HuH-7.5 (cell line): ENCODE data around the gene SLC8A2.

Experiments
- DNase-seq: peaks from one replicate; pipeline ENCODE4 v3.0.0; 2011; ENCODE audit warnings: low spot score

Gene SLC8A2

DNA sequence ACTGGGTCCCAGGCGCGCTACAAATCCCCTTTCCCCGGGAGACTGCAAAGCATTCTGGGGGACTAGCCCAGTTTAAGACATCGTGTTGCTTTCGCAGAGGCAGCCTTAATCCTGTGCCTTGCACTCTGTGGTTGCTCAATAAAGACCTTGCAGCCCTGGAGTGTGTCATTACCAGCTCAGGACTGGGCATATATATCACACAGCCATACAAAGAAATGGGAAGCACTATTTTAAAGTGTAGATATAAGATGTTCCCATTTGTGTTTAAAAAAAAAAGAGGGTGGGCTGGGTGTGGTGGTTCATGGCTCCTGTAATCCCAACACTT is 32.1 kb upstream of the SLC8A2 start:
- no peak for DNase-seq

DNA sequence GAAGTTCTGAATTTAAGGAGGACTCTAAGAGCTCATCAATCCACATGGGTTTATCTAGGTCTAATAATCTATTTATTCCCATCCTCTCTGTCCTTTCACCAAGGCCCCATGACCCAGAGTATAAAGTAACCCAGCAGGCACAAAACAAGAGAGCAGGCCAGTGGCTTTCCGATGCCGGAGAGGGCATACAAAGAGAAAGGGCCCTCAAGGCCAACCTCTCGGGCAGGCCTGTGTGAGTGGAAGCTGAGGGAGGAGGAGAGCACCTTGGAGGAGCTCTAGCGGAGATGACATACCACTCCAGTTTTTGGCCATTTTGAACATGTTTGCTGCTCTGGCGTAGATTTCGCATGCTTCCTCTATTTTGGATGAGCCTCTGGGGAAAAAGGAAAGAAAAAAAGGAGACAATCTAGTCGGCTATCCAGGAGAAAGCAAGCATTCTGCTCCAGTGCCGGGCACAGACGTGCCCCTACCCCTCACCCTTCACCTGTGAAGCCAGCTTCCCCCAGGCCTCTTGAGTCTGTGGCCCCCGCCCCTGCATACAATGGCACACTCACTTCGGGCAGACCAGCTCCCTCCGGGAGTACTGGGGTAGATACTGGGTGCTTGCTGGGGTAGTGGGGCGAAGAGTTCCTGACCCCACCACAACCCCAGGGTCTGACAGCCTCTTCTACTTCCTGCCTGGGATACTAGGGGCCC is 31.6 kb upstream of the SLC8A2 start:
- no peak for DNase-seq

DNA sequence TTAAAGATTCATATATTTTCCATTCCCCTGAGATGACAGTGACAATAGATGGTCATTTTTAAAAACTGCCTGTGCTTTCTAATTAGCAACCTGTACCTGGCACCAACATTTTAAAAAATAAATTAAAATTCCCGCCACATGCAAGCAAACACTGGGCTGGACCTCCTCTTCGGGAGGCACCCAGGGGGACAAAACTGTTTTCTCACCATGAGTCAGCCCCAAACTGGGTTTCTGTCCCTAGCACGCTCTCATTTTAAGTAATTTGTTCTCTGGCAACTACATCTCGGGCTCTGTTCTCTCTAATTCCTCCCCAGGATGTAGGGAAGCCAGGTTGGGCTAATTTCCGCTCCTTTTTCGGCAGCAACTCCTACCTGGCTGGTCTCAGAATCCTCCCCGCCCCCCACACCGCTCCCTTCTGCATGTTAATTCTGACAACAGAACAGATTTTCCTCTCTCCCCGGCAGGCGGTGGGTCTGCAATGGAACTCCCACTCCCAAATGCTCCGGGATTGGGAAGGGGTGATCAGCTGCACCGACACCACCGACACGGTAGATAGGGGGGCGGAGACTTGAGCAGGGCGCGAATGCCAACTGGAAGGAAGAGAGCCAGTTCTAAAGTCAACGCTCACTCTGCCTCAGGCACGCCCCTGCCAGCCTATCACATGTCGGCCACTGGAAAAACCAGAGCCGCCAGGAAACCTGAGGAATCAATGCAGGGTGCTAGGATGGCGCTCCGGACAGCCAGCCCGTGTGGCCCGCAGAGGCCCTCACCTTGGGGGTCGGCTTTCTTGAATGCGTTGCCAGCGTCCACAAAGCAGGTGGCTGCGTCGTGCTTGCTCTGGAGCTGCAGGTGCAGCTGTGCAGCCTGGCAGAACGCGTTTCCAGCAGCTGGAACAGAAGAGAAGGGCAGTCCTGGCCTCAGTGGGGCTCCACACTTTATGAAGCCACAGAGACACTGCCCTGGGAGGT is 28.5 kb upstream of the SLC8A2 start:
- no peak for DNase-seq

DNA sequence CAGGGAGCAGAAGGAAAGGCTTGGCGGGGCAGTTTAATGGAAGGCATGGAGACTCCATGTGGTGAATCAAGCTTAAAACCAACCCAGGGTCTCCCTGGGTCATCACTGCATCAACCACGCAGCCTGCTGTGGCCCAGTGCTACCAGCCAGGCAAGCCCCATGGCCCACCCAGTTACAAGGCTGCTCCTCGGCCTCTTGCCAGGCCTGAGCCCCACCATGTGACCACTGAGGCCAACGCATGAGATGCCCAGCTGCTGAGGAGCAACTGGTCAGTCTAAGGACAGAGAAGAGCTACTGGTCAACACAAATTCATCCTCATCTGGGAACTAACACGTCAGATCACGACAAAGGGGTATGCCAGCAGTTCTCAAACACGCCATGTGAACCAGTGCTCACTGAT is 27.7 kb upstream of the SLC8A2 start:
- no peak for DNase-seq

- no peak for DNase-seq
Observed at GRCh38 chr19:47498561-47498960, 26.9 kb upstream of the SLC8A2 start.

- DNase-seq, result no peak
Observed at GRCh38 chr19:47497821-47498520, 26.3 kb upstream of the SLC8A2 start.

- DNase-seq, result no peak
Observed at GRCh38 chr19:47497050-47497766, 25.5 kb upstream of the SLC8A2 start.

DNA sequence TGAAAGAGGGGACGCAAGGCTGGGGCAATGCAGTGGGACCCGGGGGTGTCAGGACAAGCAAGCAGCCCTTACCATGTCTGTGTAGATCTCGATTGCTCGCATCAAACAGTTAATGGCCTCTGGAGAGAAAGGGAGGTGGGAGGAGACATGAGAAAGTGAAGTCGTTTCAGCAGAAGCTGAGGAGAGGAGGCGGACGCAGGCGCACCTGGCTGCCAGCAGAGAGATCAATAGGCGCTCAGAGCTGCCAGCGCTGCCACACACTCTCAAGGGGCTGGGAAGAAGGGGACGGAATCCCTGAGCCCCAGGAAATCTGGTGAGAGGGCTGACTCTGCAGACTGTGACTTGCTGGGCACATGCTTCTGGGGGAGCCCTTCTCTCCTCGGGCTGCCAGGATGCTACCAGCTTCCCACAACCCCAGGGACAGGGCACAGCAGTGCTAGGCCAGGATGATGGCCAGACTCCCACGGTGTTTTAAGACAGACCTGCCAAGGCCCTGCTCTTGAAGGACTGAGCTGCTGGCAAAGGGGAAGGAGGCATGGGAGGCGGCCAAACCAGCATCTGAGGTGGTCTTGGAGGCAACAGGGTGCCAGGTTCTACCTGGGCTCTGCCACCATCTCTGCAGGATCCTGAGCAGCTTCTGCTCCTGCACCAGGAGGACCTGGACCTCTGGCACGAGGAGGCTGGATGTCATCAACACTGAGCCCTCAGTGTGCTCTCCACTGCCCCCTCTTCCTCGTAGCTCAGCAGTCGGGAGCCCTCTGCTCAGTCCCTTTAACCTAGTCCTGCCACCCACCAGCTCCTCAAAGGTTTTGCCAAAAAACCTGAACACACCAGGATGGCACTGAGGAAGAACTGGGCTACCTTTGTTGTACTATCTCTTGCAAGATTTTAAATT is 24.0 kb upstream of the SLC8A2 start:
- no peak for DNase-seq

GRCh38 chr19:47494729-47495128 is 23.0 kb upstream of the SLC8A2 start:
- DNase-seq, result no peak

GRCh38 chr19:47494211-47494547 is 22.5 kb upstream of the SLC8A2 start:
- no peak for DNase-seq

DNA sequence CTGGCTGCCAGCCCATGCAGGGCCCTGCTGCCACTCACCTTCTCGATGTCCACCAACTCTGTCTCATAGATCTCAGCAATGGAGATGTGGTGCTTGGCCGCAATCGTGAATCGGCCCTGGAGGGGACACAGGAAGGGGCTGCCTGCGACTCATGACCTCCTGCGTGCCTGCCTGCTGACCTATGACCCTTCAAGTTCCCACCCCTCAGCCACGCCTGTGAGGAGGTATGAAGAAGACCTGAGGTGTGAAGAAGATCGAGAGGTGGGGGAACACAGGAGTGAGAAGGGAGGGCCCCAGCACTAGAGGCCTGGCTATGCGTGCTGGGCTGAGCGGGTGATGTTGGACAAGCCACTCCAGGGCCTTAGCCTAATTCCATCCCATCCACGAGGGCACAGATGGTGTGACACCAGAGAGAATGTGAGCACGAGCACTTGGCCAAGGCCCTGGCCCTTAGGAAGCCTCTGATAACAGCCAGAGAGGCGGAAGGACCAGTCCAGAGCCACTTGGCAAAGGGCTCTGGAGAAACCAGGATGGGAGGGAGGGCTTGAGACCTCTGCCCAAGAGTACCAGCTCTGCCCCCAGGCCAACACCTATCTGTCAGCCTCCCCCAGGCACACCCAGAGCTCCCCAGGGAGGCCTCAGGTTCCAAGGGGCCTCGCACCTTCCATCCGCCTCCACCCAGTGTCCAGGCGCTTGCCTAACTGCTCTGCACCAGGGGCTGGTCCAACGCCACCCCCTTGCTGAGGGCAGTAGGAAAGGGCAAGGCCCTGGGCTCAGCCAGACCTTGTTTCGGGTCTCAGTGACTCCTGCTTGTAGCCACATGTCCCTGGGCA is 21.9 kb upstream of the SLC8A2 start:
- DNase-seq, result no peak

DNA sequence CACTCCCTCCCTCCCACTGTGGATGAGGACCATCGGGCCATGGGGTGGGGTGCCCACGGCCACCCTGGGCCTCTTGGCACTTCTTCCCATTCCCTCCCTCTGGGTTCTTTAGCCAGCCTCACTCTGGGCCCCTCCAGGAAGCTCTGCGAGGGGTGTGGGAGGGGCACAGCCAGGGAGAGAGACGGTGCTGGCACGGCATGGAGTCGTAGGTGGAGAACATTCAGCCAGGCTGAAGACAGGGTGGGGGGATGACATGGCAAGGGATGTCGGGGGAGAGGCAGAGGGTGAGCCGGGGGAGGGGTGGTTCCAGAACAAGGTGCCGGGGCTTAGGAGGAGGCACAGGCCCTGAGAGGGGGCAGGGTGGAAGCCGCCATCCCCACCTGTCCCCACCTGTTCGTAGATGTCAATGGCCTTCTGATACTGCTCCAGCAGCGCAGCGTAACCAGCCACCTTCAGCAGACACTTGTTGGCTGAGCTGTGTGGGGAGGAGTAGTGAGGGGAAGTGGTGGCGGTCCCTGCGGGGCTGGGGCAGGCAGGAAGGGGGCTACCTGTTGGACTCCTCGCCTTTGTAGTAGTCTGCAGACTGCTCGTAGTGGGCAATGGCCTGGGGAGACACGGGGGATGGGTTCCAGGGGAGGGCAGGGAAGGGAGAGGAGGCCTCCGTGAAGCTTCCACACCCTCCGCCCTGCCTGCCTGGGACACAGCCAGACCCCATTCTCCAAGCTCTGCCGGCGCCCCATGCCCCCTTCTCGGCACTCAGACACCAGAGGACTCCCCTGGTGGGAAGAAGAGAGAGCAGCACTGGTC is 21.1 kb upstream of the SLC8A2 start:
- no peak for DNase-seq

DNA sequence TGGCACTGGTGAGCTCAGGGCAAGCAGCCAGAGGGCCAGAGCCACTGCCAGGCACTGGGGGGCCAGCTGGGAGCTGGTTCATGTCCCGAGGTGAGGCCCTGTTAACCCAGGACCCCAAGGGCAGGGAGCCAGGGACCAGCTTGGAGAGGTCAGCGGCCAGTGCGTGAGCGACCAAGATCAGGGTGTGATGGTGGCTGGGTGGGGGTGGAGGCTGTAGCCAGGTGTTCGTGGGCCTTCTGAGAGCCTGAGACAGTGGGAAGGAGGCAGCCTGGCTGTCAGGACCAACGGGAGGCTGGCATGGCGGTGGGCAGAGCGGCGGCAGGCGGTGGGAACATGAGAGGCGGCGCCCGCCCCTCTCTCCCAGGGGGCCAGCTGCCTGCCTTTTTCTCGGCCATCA is 20.4 kb upstream of the SLC8A2 start:
- no peak for DNase-seq

GRCh38 chr19:47491358-47492136 is 19.9 kb upstream of the SLC8A2 start:
- DNase-seq, result no peak

DNA sequence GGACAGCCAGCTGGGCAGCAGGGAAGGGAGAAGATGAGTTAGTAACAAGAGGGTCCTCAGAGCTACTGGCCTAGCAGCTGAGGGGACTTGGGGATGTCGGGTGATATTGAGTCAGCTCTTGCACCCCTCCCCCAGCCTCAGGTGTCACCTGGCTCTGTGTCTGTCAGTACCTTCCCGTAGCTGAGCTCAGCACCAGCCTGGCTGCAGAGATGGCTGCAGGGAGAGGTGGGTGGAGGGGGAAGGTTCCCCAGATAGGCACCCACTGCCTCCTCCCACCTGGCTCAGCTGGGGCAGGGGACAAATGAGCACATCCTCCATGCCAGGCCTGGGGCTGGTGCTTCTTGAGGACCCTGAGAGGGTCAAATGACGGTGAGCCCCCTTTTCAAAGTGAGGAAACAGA is 19.2 kb upstream of the SLC8A2 start:
- DNase-seq, result no peak

DNA sequence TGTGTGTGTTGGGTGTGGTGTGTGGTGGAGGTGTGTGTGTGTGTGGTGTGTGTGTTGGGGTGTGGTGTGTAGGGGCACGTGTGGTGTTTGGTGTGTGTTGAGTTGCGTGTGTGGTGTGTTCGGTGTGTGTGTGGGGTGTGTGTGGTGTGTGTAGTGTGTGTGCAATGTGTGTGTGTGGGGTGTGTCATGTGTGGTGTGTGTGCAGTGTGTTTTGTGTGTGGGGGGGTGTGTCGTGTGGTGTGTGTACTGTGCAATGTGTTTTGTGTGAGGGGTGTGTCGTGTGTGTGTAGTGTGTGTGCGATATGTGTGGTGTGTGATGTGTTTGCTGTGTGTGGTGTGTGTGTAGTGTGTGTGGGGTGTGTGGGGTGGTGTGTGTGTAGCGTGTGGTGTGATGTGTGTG is 18.3 kb upstream of the SLC8A2 start:
- no peak for DNase-seq

DNA sequence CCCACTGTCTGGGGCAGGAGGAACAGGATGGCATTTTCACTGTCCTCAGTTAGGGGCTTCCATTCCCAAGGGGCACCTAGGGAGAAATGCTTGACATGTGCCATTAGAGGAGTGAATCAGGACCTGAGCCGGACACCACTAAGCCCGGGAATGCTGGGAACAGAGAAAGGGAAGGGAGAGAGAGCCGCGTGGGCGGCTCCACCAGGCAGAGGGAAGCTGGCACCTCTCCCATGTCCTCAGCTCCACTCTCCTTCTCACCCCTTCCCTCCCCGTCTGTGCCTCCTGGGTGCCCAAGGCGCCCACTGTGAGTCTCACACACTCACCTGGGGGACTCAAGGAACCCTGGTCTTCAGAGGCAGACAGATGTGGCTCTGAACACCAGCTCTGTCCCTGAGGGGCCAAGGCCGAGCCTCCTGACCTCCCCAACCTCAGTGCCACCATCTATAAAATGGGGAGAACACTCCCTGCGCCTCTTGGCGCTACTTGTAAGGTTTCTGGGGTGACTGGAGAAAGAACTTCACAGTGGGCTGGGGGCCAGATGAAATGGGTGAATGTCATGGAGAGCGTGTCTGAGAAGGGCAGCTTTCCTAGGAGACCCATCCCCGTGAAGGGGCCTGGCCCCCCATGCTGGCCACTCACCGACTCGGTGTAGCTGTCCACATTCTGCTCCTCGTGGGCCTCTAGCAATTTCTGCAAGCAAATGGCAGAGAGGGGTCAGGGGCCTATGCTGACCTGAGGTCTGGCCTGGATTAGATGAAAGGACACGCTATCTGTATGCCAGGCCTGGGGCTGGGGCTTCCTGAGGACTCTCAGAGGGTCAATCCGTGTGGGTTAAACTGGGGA is 17.6 kb upstream of the SLC8A2 start:
- no peak for DNase-seq
